ENCODE measurements around the gene ABCB11. TPM values are rescaled to one million over a fixed set of nuclear protein-coding genes. Genes with fewer than 3 reads are reported as not detected.

ABCB11 gene
- total RNA-seq, 1 donor from 2014 or later = not detected

- H3K9me3 ChIP-seq (ENCODE audit: low read depth) = no peaks in the 10 kb centered on the region
- H3K4me3 ChIP-seq = no peak overlapping the region
- H4K20me1 ChIP-seq (ENCODE audit: low read depth) = no peaks in the 10 kb centered on the region
- H3K9ac ChIP-seq = no peak overlapping the region
- TF ChIP-seq EZH2 (IDR thresholded peaks at IDR 0.05) (no peak), CTCF (IDR thresholded peaks at IDR 0.05) (no peak), EZH2phosphoT487 (IDR thresholded peaks at IDR 0.05) (no peak)
- H3K27me3 ChIP-seq = no peaks in the 10 kb centered on the region
- no peak for DNase-seq (ENCODE audit: low spot score)
- H3K79me2 ChIP-seq (ENCODE audit: low read depth) = no peaks in the 10 kb centered on the region
- no peak overlapping the region for H2AFZ ChIP-seq (replicated peaks)
- no peaks in the 10 kb centered on the region for H3F3A ChIP-seq (ENCODE audit: low read depth)
- Mint-ChIP-seq H3K36me3 (no peaks in the 10 kb centered on the region), H3K27ac (no peak overlapping the region), H3K4me3 (no peak overlapping the region), H3K4me1 (no peaks in the 10 kb centered on the region), H3K9me3 (no peaks in the 10 kb centered on the region), H3K27me3 (ENCODE audit: insufficient read depth, low read depth) (no peaks in the 10 kb centered on the region)
- no peaks in the 10 kb centered on the region for H3K36me3 ChIP-seq
- no peak overlapping the region for H3K27ac ChIP-seq
- H3K4me1 ChIP-seq = no peaks in the 10 kb centered on the region
- H3K4me2 ChIP-seq = no peak overlapping the region
Measured at GRCh38 chr2:169023161-169023560, 8.0 kb downstream of the ABCB11 start.

- Mint-ChIP-seq H3K36me3 (no peaks in the 10 kb centered on the region), H3K4me3 (no peak overlapping the region), H3K4me1 (no peaks in the 10 kb centered on the region), H3K9me3 (no peaks in the 10 kb centered on the region), H3K27me3 (ENCODE audit: insufficient read depth, low read depth) (no peaks in the 10 kb centered on the region), H3K27ac (no peak overlapping the region)
- Histone ChIP-seq H3K27me3 (no peaks in the 10 kb centered on the region), H3K4me2 (no peak overlapping the region), H3K4me1 (no peaks in the 10 kb centered on the region), H3F3A (ENCODE audit: low read depth) (no peaks in the 10 kb centered on the region), H2AFZ (replicated peaks) (no peak overlapping the region), H3K27ac (no peak overlapping the region), H4K20me1 (ENCODE audit: low read depth) (no peaks in the 10 kb centered on the region), H3K4me3 (no peak overlapping the region), H3K79me2 (ENCODE audit: low read depth) (no peaks in the 10 kb centered on the region), H3K9me3 (ENCODE audit: low read depth) (no peaks in the 10 kb centered on the region), H3K36me3 (no peaks in the 10 kb centered on the region), H3K9ac (no peak overlapping the region)
- DNase-seq (ENCODE audit: low spot score) = no peak
- TF ChIP-seq CTCF (IDR thresholded peaks at IDR 0.05) (no peak), EZH2phosphoT487 (IDR thresholded peaks at IDR 0.05) (no peak), EZH2 (IDR thresholded peaks at IDR 0.05) (no peak)
Measured at GRCh38 chr2:169018390-169018789, 12.7 kb downstream of the ABCB11 start.

- H3K36me3 ChIP-seq = no peaks in the 10 kb centered on the region
- TF ChIP-seq EZH2phosphoT487 (IDR thresholded peaks at IDR 0.05) (no peak), CTCF (IDR thresholded peaks at IDR 0.05) (no peak), EZH2 (IDR thresholded peaks at IDR 0.05) (no peak)
Measured at GRCh38 chr2:169015943-169016342, 15.2 kb downstream of the ABCB11 start.

More at GRCh38 chr2:169015943-169016342, 15.2 kb downstream of the ABCB11 start:
- H3K9me3 ChIP-seq (ENCODE audit: low read depth) = no peaks in the 10 kb centered on the region
- no peak overlapping the region for H3K4me2 ChIP-seq
- DNase-seq (ENCODE audit: low spot score) = no peak
- no peaks in the 10 kb centered on the region for H3K27me3 ChIP-seq
- H3K4me1 Mint-ChIP-seq = no peaks in the 10 kb centered on the region
- no peaks in the 10 kb centered on the region for H4K20me1 ChIP-seq (ENCODE audit: low read depth)
- no peak overlapping the region for H3K4me3 Mint-ChIP-seq
- H2AFZ ChIP-seq (replicated peaks) = no peak overlapping the region
- no peak overlapping the region for H3K27ac Mint-ChIP-seq
- H3K9me3 Mint-ChIP-seq = no peaks in the 10 kb centered on the region
- no peaks in the 10 kb centered on the region for H3K27me3 Mint-ChIP-seq (ENCODE audit: insufficient read depth, low read depth)
- H3K9ac ChIP-seq = no peak overlapping the region
- H3F3A ChIP-seq (ENCODE audit: low read depth) = no peaks in the 10 kb centered on the region
- no peaks in the 10 kb centered on the region for H3K79me2 ChIP-seq (ENCODE audit: low read depth)
- H3K27ac ChIP-seq = no peak overlapping the region
- no peaks in the 10 kb centered on the region for H3K4me1 ChIP-seq
- H3K36me3 Mint-ChIP-seq = no peaks in the 10 kb centered on the region
- no peak overlapping the region for H3K4me3 ChIP-seq

Measured in neural progenitor cell (in vitro differentiated cells).